Measurements from ENCODE around the gene INTS13. TPM values are rescaled to one million over a fixed set of nuclear protein-coding genes. Genes with fewer than 3 reads are reported as not detected.

Gene INTS13
- total RNA-seq, 1 experiment from 2014 or later, result 54.0 TPM

- TF ChIP-seq AR (CRISPR knock-in tag; IDR thresholded peaks at IDR 0.05), result no peak
- no peak for TF ChIP-seq PRDM15 (CRISPR knock-in tag; IDR thresholded peaks at IDR 0.05)
- no peak for TF ChIP-seq MYBL2 (CRISPR knock-in tag; IDR thresholded peaks at IDR 0.05)
- no peak for TF ChIP-seq ATF1 (CRISPR knock-in tag; IDR thresholded peaks at IDR 0.05)
- TF ChIP-seq ETV6 (CRISPR knock-in tag; IDR thresholded peaks at IDR 0.05), result no peak
- no peak for TF ChIP-seq ZNF263 (CRISPR knock-in tag; IDR thresholded peaks at IDR 0.05; ENCODE audit: low read depth)
- TF ChIP-seq, protein P1, sequence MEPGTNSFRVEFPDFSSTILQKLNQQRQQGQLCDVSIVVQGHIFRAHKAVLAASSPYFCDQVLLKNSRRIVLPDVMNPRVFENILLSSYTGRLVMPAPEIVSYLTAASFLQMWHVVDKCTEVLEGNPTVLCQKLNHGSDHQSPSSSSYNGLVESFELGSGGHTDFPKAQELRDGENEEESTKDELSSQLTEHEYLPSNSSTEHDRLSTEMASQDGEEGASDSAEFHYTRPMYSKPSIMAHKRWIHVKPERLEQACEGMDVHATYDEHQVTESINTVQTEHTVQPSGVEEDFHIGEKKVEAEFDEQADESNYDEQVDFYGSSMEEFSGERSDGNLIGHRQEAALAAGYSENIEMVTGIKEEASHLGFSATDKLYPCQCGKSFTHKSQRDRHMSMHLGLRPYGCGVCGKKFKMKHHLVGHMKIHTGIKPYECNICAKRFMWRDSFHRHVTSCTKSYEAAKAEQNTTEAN (CRISPR knock-in tag; IDR thresholded peaks at IDR 0.05), result no peak
- no peak for TF ChIP-seq FOXK1 (CRISPR knock-in tag; IDR thresholded peaks at IDR 0.05)
- TF ChIP-seq, protein P2, sequence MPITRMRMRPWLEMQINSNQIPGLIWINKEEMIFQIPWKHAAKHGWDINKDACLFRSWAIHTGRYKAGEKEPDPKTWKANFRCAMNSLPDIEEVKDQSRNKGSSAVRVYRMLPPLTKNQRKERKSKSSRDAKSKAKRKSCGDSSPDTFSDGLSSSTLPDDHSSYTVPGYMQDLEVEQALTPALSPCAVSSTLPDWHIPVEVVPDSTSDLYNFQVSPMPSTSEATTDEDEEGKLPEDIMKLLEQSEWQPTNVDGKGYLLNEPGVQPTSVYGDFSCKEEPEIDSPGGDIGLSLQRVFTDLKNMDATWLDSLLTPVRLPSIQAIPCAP (CRISPR knock-in tag; IDR thresholded peaks at IDR 0.05), result no peak
- TF ChIP-seq STAT6 (CRISPR knock-in tag; conservative IDR thresholded peaks at IDR 0.05; ENCODE audit: low read depth), result no peak
- TF ChIP-seq NR1H2 (CRISPR knock-in tag; IDR thresholded peaks at IDR 0.05), result no peak
These were observed 45.1 kb upstream of the INTS13 start (continued) for GRCh38 chr12:26982866-26983265.

- POLR2A ChIA-PET, result no interaction called here
- CTCF ChIA-PET, result interaction anchor here (1.5 kb wide), 1 partner anchor 327 kb away, joined by 4 read pairs; no protein-coding TSS in a partner anchor
- no peak for ATAC-seq
- TF ChIP-seq GTF2I (CRISPR knock-in tag; conservative IDR thresholded peaks at IDR 0.05) (no peak), SMAD3 (CRISPR knock-in tag; IDR thresholded peaks at IDR 0.05; ENCODE audit: borderline replicate concordance) (no peak), CTCF (IDR thresholded peaks at IDR 0.05) (no peak), MYBL2 (CRISPR knock-in tag; IDR thresholded peaks at IDR 0.05) (no peak), PRDM15 (CRISPR knock-in tag; IDR thresholded peaks at IDR 0.05) (no peak), CDX4 (CRISPR knock-in tag; IDR thresholded peaks at IDR 0.05; ENCODE audit: borderline replicate concordance) (no peak), HMGA2 (CRISPR knock-in tag; IDR thresholded peaks at IDR 0.05) (no peak), NR2C2 (CRISPR knock-in tag; IDR thresholded peaks at IDR 0.05) (no peak), ZNF121 (CRISPR knock-in tag; IDR thresholded peaks at IDR 0.05) (no peak), SOX15 (CRISPR knock-in tag; IDR thresholded peaks at IDR 0.05) (no peak)
These were observed 42.0 kb upstream of the INTS13 start for GRCh38 chr12:26979733-26980132.

More at GRCh38 chr12:26979733-26980132, 42.0 kb upstream of the INTS13 start:
- H3K36me3 Mint-ChIP-seq, result peaks cover 45% of the 10 kb centered on the region
- H3K27me3 Mint-ChIP-seq (ENCODE audit: low read depth), result no peaks in the 10 kb centered on the region
- no peaks in the 10 kb centered on the region for H3K9me3 Mint-ChIP-seq
- DNase-seq (ENCODE audit: low spot score), result no peak
- no peak overlapping the region for H3K4me3 Mint-ChIP-seq
- no peaks in the 10 kb centered on the region for H3K4me1 Mint-ChIP-seq
- no peak overlapping the region for H3K27ac Mint-ChIP-seq

Data from WTC11 (cell line).